Body of pancreas (tissue), 4 donors: Measurements from ENCODE around the gene ISOC2. TPM values are rescaled to one million over a fixed set of nuclear protein-coding genes. Genes with fewer than 3 reads are reported as not detected.
A peak's percentile ranks its signal among the peaks of the same experiment; 100 is the strongest.

Experiments
- ATAC-seq: fragments of 150-250 bp; one replicate; pipeline ENCODE4 v1.9.1; 2016
- DNase-seq, 4 donors: peaks; one replicate each; pipeline ENCODE4 v3.0.0-alpha.2; 2019
- H3K27ac ChIP-seq, 4 donors: fragments of 200-600 bp; sonication (generic); 1 replicate in 3 of 4; 2 replicates in 1 of 4; pipeline versions ENCODE4 v1.5.1 to v1.6.1; 2016 to 2019; ENCODE audit warnings: mild to moderate bottlenecking in 1 of 4, mixed read lengths in 1 of 4, moderate library complexity in 1 of 4
- H3K27me3 ChIP-seq, 2 donors: fragments of 200-600 bp; sonication (generic); one replicate each; pipeline ENCODE4 v1.6.0; 2016; ENCODE audit warnings: mild to moderate bottlenecking in 1 of 2
- H3K36me3 ChIP-seq, 2 donors: fragments of 200-600 bp; sonication (generic); replicated peaks in 1 of 2; 2 replicates each; pipeline ENCODE4 v1.5.1; 2016; ENCODE audit warnings: low read depth in 2 of 2; ENCODE audit not compliant: insufficient read depth in 1 of 2
- H3K4me1 ChIP-seq: fragments of 200-600 bp; sonication (generic); one replicate; pipeline ENCODE4 v1.6.0; 2016
- H3K4me3 ChIP-seq, 2 donors: fragments of 200-600 bp; sonication (generic); 1 replicate in 1 of 2; 2 replicates in 1 of 2; pipeline ENCODE4 v1.5.1; 2016 to 2019
- H3K9me3 ChIP-seq, 3 donors: fragments of 200-600 bp; sonication (generic); 1 replicate in 2 of 3; 2 replicates in 1 of 3; pipeline ENCODE4 v1.5.1; 2016
- CTCF ChIP-seq, 7 experiments: fragments of 450-650 bp in 4 of 7; fragments of 200-600 bp in 3 of 7; sonication (generic) in 3 of 7; IDR thresholded peaks; one replicate each; pipeline ENCODE4 v1.5.1; 2016 to 2019; ENCODE audit warnings: antibody characterized with exemption in 7 of 7
- POLR2A ChIP-seq, 3 donors: fragments of 450-650 bp; IDR thresholded peaks; one replicate each; pipeline ENCODE4 v1.6.1; 2016; ENCODE audit warnings: antibody characterized with exemption in 3 of 3, mild to moderate bottlenecking in 2 of 3
- WGBS, 2 donors: methylation state at CpG; one replicate each; pipeline ENCODE4 v1.1.5; 2017; 5-methylcytosine and 5-hydroxymethylcytosine counted together
- intact Hi-C: fragments of 100-400 bp; cut with DNase I; formaldehyde crosslinking; loops from one replicate; pipeline ENCODE4 v1.15.1; 2023
- total RNA-seq, 2 donors: library from RNA; depleted of rRNA; stranded (reverse); fragments of >200 nt; gene quantifications; one replicate each; pipeline ENCODE4 v1.1.0, GENCODE V29; 2016

The ISOC2 gene
- total RNA-seq, 2 donors from 2014 or later, result 38.4 to 75.8 TPM

- Histone ChIP-seq H3K36me3 (no peaks in the 10 kb centered on the region), H3K27me3 (no peaks in the 10 kb centered on the region), H3K9me3 (no peaks in the 10 kb centered on the region), H3K4me1 (peaks cover 34% of the 10 kb centered on the region), H3K27ac (no peak overlapping the region), H3K4me3 (no peak overlapping the region)
- WGBS, 2 donors, result 76 to 79% methylated on average over 11 of the region's 11 CpGs
- intact Hi-C loops, result no loop called here
- DNase-seq, result no peak
- no peak for TF ChIP-seq POLR2A (IDR thresholded peaks at IDR 0.05)
- ATAC-seq, result no peak
Measured at GRCh38 chr19:55462722-55463121, 1.3 kb upstream of the ISOC2 start.

- Histone ChIP-seq H3K4me3 (peak overlapping the region in 1 of 2 donors; percentile 14), H3K9me3 (no peaks in the 10 kb centered on the region), H3K27me3 (no peaks in the 10 kb centered on the region), H3K36me3 (no peaks in the 10 kb centered on the region), H3K4me1 (peaks cover 29% of the 10 kb centered on the region), H3K27ac (peak overlapping the region; percentile 44 to 97 (median 84))
- 11 to 13% methylated on average over 21 to 27 of the region's 27 CpGs for WGBS, 2 donors
- ATAC-seq, result no peak
- peak in 1 of 4 donors; percentile 39 for DNase-seq
- intact Hi-C loops, result no loop called here
- peak in 2 of 3 donors; percentile 56 to 60 for TF ChIP-seq POLR2A (IDR thresholded peaks at IDR 0.05)
- no peak for TF ChIP-seq CTCF (IDR thresholded peaks at IDR 0.05)
Measured at GRCh38 chr19:55461974-55462626, 658 bp upstream of the ISOC2 start.

- peak overlapping the region; percentile 37 to 75 for H3K4me3 ChIP-seq
- no peaks in the 10 kb centered on the region for H3K27me3 ChIP-seq
- no peaks in the 10 kb centered on the region for H3K9me3 ChIP-seq
- intact Hi-C loops, result no loop called here
- H3K27ac ChIP-seq, result peak overlapping the region; percentile 88 to 97 (median 92)
- 5% methylated on average over 16 to 24 of the region's 24 CpGs for WGBS, 2 donors
- peaks cover 29% of the 10 kb centered on the region for H3K4me1 ChIP-seq
- peak; percentile 78 to 87 (median 83) for DNase-seq
- no peaks in the 10 kb centered on the region for H3K36me3 ChIP-seq
- peak; percentile 34 for ATAC-seq
- TF ChIP-seq CTCF (IDR thresholded peaks at IDR 0.05), result no peak
- no peak for TF ChIP-seq POLR2A (IDR thresholded peaks at IDR 0.05)
Measured at GRCh38 chr19:55460670-55461258, 678 bp downstream of the ISOC2 start.

- peak overlapping the region in 3 of 4 donors; percentile 90 to 97 (median 93) for H3K27ac ChIP-seq
- no peaks in the 10 kb centered on the region for H3K9me3 ChIP-seq
- intact Hi-C loops, result no loop called here
- TF ChIP-seq CTCF (IDR thresholded peaks at IDR 0.05) (no peak), POLR2A (IDR thresholded peaks at IDR 0.05) (no peak)
- ATAC-seq (no peak), DNase-seq (no peak)
- peak overlapping the region in 1 of 2 donors; percentile 75 for H3K4me3 ChIP-seq
- peaks cover 29% of the 10 kb centered on the region for H3K4me1 ChIP-seq
- H3K36me3 ChIP-seq, result no peaks in the 10 kb centered on the region
- no peaks in the 10 kb centered on the region for H3K27me3 ChIP-seq
- 20 to 22% methylated on average over 16 of the region's 16 CpGs for WGBS, 2 donors
Measured at GRCh38 chr19:55459950-55460657, 1.3 kb downstream of the ISOC2 start.

GRCh38 chr19:55459551-55459949 is 1.9 kb downstream of the ISOC2 start:
- Histone ChIP-seq H3K36me3 (no peaks in the 10 kb centered on the region), H3K9me3 (no peaks in the 10 kb centered on the region), H3K4me3 (no peak overlapping the region), H3K27ac (peak overlapping the region in 1 of 4 donors; percentile 93), H3K27me3 (no peaks in the 10 kb centered on the region), H3K4me1 (peaks cover 29% of the 10 kb centered on the region)
- no peak for DNase-seq
- WGBS, 2 donors, result 68 to 85% methylated on average over 6 to 8 of the region's 8 CpGs
- ATAC-seq, result no peak
- intact Hi-C loops, result no loop called here
- TF ChIP-seq CTCF (IDR thresholded peaks at IDR 0.05) (no peak), POLR2A (IDR thresholded peaks at IDR 0.05) (no peak)
